Prostate gland (tissue), 2 donors: ENCODE results near the gene TMEM92. TPM values are rescaled to one million over a fixed set of nuclear protein-coding genes. Genes with fewer than 3 reads are reported as not detected.

Experiments
- DNase-seq: peaks from one replicate; pipeline ENCODE4 v3.0.0-alpha.2; 2019; ENCODE audit warnings: low spot score
- H3K27ac ChIP-seq, 2 donors: fragments of 200-600 bp; sonication (generic); 2 replicates each; pipeline ENCODE4 v1.5.1; 2017 to 2019
- H3K27me3 ChIP-seq: fragments of 200-600 bp; sonication (generic); replicated peaks from 2 replicates; pipeline ENCODE4 v1.5.1; 2019; ENCODE audit not compliant: insufficient read depth
- H3K36me3 ChIP-seq, 2 donors: fragments of 200-600 bp; sonication (generic); 1 replicate in 1 of 2; 2 replicates in 1 of 2; pipeline versions ENCODE4 v1.5.1 to v1.8.1; 2017 to 2019
- H3K4me1 ChIP-seq: fragments of 200-600 bp; sonication (generic); replicated peaks from 2 replicates; pipeline ENCODE4 v1.5.1; 2019
- H3K4me3 ChIP-seq, 2 donors: fragments of 200-600 bp; sonication (generic); 2 replicates each; pipeline ENCODE4 v1.5.1; 2017 to 2019
- H3K9me3 ChIP-seq: fragments of 200-600 bp; sonication (generic); 2 replicates; pipeline ENCODE4 v1.5.1; 2017
- POLR2A ChIP-seq: fragments of 450-650 bp; IDR thresholded peaks from one replicate; pipeline ENCODE4 v1.6.1; 2016; ENCODE audit warnings: antibody characterized with exemption, mild to moderate bottlenecking
- POLR2AphosphoS5 ChIP-seq: sonication (generic); formaldehyde crosslinking; IDR thresholded peaks from one replicate; pipeline ENCODE4 v1.6.1; 2017; ENCODE audit warnings: antibody characterized with exemption
- WGBS: methylation state at CpG from one replicate; pipeline ENCODE4 v1.1.5; 2018; 5-methylcytosine and 5-hydroxymethylcytosine counted together
- intact Hi-C: fragments of 100-400 bp; cut with DNase I; formaldehyde crosslinking; loops from one replicate; pipeline ENCODE4 v1.14.2; 2022
- total RNA-seq, 2 donors: library from RNA; depleted of rRNA; stranded (reverse); fragments of >200 nt; gene quantifications; one replicate each; pipeline ENCODE4 v1.1.0, GENCODE V29; 2016
- TF ChIP-seq, protein P1 (sequence below), 4 experiments: fragments of 200-600 bp in 2 of 4; fragments of 450-650 bp in 2 of 4; sonication (generic) in 2 of 4; IDR thresholded peaks; 1 replicate in 3 of 4; 2 replicates in 1 of 4; pipeline ENCODE4 v1.5.1; 2016 to 2019; ENCODE audit warnings: antibody characterized with exemption in 4 of 4, mild to moderate bottlenecking in 2 of 4, moderate library complexity in 2 of 4

The TMEM92 gene
- total RNA-seq, 2 donors from 2014 or later: 0.91 to 0.96 TPM

DNA sequence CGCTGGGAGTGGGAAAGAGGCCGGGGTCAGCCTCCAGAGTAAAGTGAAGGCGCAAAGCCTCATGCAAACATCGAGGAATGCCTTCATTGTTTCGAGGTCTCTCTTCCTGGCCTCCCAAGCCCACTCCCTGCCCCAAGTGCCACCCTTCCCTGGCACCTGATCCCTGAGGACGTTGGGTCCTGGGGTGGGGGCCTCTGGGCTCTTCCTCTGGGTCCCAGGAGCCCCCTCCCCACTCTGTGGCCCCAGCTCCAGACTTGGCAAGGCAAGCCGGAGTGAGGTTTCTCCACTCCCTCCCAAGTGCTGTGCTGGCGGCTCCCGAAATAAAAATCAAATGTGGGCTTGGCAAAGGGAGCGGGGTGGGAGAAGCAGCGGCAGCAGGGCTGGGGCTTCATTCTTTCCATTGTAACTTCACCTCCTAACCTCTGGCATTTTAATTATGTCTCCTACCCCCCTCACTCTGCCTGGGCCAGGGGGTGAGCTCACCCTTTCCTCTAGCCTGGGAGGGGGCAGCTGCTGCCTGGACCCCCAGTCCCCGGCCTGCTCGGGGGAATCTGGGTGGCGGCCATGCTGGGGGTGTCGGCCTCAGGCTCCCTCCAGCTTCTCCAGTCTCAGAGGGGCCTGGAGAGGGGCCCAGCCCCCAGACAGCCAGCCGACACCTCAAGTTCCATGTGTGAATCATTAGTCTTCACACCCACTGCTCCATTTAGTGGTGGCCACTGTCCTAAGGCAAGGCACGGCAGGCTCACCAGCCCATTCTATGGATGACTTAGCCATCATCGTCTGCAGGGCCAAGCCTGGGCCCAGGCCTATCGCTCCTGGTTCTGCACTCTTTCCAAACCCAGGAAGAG, 14.6 kb upstream of the TMEM92 start:
- Histone ChIP-seq H3K9me3 (no peaks in the 10 kb centered on the region), H3K27me3 (no peaks in the 10 kb centered on the region), H3K4me3 (no peak overlapping the region), H3K4me1 (no peaks in the 10 kb centered on the region), H3K27ac (no peak overlapping the region), H3K36me3 (no peaks in the 10 kb centered on the region)
- 57% methylated on average over 19 of the region's 19 CpGs for WGBS
- intact Hi-C loops: no loop called here
- DNase-seq: no peak
- TF ChIP-seq, protein P1, sequence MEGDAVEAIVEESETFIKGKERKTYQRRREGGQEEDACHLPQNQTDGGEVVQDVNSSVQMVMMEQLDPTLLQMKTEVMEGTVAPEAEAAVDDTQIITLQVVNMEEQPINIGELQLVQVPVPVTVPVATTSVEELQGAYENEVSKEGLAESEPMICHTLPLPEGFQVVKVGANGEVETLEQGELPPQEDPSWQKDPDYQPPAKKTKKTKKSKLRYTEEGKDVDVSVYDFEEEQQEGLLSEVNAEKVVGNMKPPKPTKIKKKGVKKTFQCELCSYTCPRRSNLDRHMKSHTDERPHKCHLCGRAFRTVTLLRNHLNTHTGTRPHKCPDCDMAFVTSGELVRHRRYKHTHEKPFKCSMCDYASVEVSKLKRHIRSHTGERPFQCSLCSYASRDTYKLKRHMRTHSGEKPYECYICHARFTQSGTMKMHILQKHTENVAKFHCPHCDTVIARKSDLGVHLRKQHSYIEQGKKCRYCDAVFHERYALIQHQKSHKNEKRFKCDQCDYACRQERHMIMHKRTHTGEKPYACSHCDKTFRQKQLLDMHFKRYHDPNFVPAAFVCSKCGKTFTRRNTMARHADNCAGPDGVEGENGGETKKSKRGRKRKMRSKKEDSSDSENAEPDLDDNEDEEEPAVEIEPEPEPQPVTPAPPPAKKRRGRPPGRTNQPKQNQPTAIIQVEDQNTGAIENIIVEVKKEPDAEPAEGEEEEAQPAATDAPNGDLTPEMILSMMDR (IDR thresholded peaks at IDR 0.05): no peak
- TF ChIP-seq POLR2AphosphoS5 (no peak), POLR2A (no peak)

DNA sequence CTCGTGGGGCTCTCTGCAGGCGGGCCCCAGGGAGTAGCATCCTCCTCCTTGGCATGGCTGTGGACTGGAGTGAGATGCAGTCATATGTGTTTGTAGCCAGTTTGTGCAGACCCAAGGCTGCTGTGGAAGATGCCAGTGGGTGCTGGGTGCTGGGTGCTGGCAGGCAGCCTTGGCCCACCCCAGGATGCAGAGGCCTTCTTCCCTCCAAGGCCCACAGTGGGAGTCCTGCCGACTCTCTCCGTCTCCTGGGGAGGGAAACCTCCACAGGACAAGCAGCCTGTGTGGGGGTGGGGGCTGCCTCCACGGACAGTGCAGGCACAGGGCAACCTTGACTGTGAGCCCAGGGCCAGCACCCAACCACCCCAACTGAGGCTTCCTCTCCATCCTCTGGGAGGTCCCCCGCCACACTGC, 13.8 kb upstream of the TMEM92 start:
- Histone ChIP-seq H3K36me3 (no peaks in the 10 kb centered on the region), H3K27ac (no peak overlapping the region), H3K9me3 (no peaks in the 10 kb centered on the region), H3K4me3 (no peak overlapping the region), H3K27me3 (no peaks in the 10 kb centered on the region), H3K4me1 (no peaks in the 10 kb centered on the region)
- no peak for DNase-seq
- 78% methylated on average over 6 of the region's 6 CpGs for WGBS
- intact Hi-C loops: no loop called here
- TF ChIP-seq, protein P1 (IDR thresholded peaks at IDR 0.05): no peak
- TF ChIP-seq POLR2AphosphoS5 (no peak), POLR2A (no peak)

GRCh38 chr17:50261051-50261915, 13.0 kb upstream of the TMEM92 start:
- peaks cover 6% of the 10 kb centered on the region for H3K4me1 ChIP-seq
- intact Hi-C loops: no loop called here
- DNase-seq: no peak

GRCh38 chr17:50262001-50262794, 12.1 kb upstream of the TMEM92 start:
- Histone ChIP-seq H3K27ac (no peak overlapping the region), H3K27me3 (no peaks in the 10 kb centered on the region), H3K4me1 (peaks cover 16% of the 10 kb centered on the region), H3K36me3 (no peaks in the 10 kb centered on the region), H3K9me3 (no peaks in the 10 kb centered on the region), H3K4me3 (no peak overlapping the region)
- intact Hi-C loops: no loop called here
- TF ChIP-seq, protein P1 (IDR thresholded peaks at IDR 0.05): no peak
- TF ChIP-seq POLR2AphosphoS5: no peak
- TF ChIP-seq POLR2A: no peak
- WGBS: 90% methylated on average over 14 of the region's 14 CpGs
- DNase-seq: no peak

More at GRCh38 chr17:50261051-50261915, 13.0 kb upstream of the TMEM92 start:
- Histone ChIP-seq H3K27me3 (no peaks in the 10 kb centered on the region), H3K27ac (no peak overlapping the region), H3K36me3 (no peaks in the 10 kb centered on the region), H3K4me3 (no peak overlapping the region), H3K9me3 (no peaks in the 10 kb centered on the region)
- TF ChIP-seq POLR2A (no peak), POLR2AphosphoS5 (no peak)
- TF ChIP-seq, protein P1 (IDR thresholded peaks at IDR 0.05): no peak
- WGBS: 87% methylated on average over 15 of the region's 15 CpGs
